ENCODE results near the gene OCRL.

DNA sequence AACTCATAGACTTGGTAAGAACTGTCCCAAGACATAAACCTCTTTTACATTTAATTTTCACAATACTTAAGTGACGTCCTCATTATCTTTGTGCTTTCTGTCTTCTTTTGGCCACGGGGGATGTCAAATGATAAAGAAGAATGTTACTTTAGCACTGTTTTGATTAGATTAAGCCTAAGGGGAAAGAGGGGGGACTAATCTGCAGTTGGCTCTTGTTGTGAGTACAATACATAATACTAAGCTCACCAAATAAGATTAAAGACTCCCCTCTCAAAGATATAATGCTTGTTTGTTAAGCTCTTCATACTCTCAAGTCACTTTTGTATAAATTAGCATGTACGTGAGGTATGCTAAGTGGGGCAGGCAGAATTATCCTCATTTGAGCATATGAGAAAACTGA lies 36.5 kb downstream of the OCRL start:
- TF ChIP-seq, protein P1, sequence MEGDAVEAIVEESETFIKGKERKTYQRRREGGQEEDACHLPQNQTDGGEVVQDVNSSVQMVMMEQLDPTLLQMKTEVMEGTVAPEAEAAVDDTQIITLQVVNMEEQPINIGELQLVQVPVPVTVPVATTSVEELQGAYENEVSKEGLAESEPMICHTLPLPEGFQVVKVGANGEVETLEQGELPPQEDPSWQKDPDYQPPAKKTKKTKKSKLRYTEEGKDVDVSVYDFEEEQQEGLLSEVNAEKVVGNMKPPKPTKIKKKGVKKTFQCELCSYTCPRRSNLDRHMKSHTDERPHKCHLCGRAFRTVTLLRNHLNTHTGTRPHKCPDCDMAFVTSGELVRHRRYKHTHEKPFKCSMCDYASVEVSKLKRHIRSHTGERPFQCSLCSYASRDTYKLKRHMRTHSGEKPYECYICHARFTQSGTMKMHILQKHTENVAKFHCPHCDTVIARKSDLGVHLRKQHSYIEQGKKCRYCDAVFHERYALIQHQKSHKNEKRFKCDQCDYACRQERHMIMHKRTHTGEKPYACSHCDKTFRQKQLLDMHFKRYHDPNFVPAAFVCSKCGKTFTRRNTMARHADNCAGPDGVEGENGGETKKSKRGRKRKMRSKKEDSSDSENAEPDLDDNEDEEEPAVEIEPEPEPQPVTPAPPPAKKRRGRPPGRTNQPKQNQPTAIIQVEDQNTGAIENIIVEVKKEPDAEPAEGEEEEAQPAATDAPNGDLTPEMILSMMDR (optimal IDR thresholded peaks at IDR 0.05 in 1 of 3, IDR thresholded peaks at IDR 0.05 in 1 of 3, conservative IDR thresholded peaks at IDR 0.05 in 1 of 3; ENCODE audit: extremely low read depth in 1 of 3, insufficient read depth in 2 of 3, low read length in 3 of 3): no peak
- TF ChIP-seq EZH2 (IDR thresholded peaks at IDR 0.05; ENCODE audit: low read length): no peak

Data from keratinocyte (primary cell).